Measurements from ENCODE around the gene TNNT2. TPM values are rescaled to one million over a fixed set of nuclear protein-coding genes. Genes with fewer than 3 reads are reported as not detected.

Gene TNNT2
- total and polyA plus RNA-seq, 2 donors (not counting 3 experiments of a cell fraction or from before 2014, with no cell fraction given), result not detected

- Histone ChIP-seq H3K9me3 (replicated peaks; ENCODE audit: control insufficient read depth, insufficient read depth, low read length) (no peaks in the 10 kb centered on the region), H3K4me2 (ENCODE audit: insufficient read depth, low read length) (no peak overlapping the region), H3K79me2 (ENCODE audit: control insufficient read depth, insufficient read depth, low read length) (no peaks in the 10 kb centered on the region), H3K36me3 (ENCODE audit: control insufficient read depth in 2 of 2, extremely low read depth in 1 of 2, insufficient read depth in 2 of 2, low read length in 2 of 2) (no peaks in the 10 kb centered on the region), H3K27ac (ENCODE audit: insufficient read depth, low read depth, low read length) (no peak overlapping the region), H3K27me3 (ENCODE audit: control insufficient read depth in 2 of 2, insufficient read depth in 2 of 2, low read length in 2 of 2) (no peaks in the 10 kb centered on the region), H3K9ac (replicated peaks; ENCODE audit: extremely low read depth, insufficient read depth, low read length) (no peak overlapping the region), H2AFZ (ENCODE audit: low read depth, low read length) (no peak overlapping the region), H3K4me3 (replicated peaks in 1 of 3; ENCODE audit: insufficient read depth in 1 of 3, low read depth in 1 of 3, low read length in 3 of 3) (no peak overlapping the region), H3K9me1 (replicated peaks; ENCODE audit: control insufficient read depth, extremely low read depth, insufficient read depth, low read length) (no peaks in the 10 kb centered on the region), H4K20me1 (replicated peaks; ENCODE audit: control insufficient read depth, extremely low read depth, insufficient read depth, low read length) (no peaks in the 10 kb centered on the region), H3K4me1 (ENCODE audit: control insufficient read depth, extremely low read depth, insufficient read depth, low read length) (no peaks in the 10 kb centered on the region)
- dilution Hi-C loops (cut with MboI; ENCODE audit: extremely low pct_ligation_motif_present, low sequenced_read_pairs) (no loop called here), intact Hi-C loops (cut with micrococcal nuclease) (no loop called here)
- DNase-seq (ENCODE audit: low read depth, low spot score) (no peak), FAIRE-seq (no peak)
- POLR2A ChIA-PET, result interaction anchor here (0.5 kb wide), 1 partner anchor 1701 kb away, joined by 3 read pairs; no protein-coding TSS in a partner anchor
- TF ChIP-seq EZH2 (IDR thresholded peaks at IDR 0.05; ENCODE audit: borderline replicate concordance, low read depth, low read length, severe bottlenecking) (no peak), POLR2A (IDR thresholded peaks at IDR 0.05; ENCODE audit: low read depth, low read length) (no peak), JUN (IDR thresholded peaks at IDR 0.05; ENCODE audit: borderline replicate concordance, insufficient read depth, insufficient read length, low read depth) (no peak), GATA2 (IDR thresholded peaks at IDR 0.05; ENCODE audit: insufficient read depth, insufficient read length, low read depth, low read length) (no peak), MAX (IDR thresholded peaks at IDR 0.05; ENCODE audit: insufficient read depth, insufficient read length) (no peak), MYC (IDR thresholded peaks at IDR 0.05; ENCODE audit: low read depth, low read length) (no peak), POLR2AphosphoS5 (IDR thresholded peaks at IDR 0.05; ENCODE audit: insufficient read depth, low read depth, low read length) (no peak), CTCF (IDR thresholded peaks at IDR 0.05; ENCODE audit: extremely low read depth in 1 of 2, insufficient read depth in 1 of 2, low read depth in 1 of 2, low read length in 2 of 2) (no peak)
- CTCF ChIA-PET, result interaction anchor here (1.4 to 1.8 kb wide), 2 partner anchors 25 to 58 kb away, joined by 4 read pairs; no protein-coding TSS in a partner anchor
- no TSS peak for BruUV-seq (replicated peaks)
These were observed 54.6 kb downstream of the TNNT2 start for GRCh38 chr1:201322653-201323510.

Data from endothelial cell of umbilical vein (primary cell).